ENCODE results near the gene RBM47.

DNA sequence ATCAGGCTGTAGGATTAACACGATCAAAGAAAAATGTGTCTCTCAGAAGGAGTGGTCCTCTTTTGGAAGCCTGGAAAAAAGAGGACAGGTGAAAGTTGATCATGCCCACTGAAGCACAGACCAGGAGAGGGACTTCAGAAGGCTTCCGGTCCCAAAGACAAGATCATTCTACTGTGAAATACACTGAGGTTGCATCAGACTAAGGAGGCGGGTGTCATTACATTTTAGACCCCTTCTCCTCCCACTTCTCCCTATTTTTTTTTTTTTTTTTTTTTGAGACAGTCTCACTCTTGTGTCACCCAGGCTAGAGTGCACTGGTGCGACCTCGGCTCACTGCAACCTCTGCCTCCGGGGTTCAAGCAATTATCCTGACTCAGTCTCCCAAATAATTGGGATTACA is 67.5 kb downstream of the RBM47 start:
- TF ChIP-seq CTCF (conservative IDR thresholded peaks at IDR 0.05 in 1 of 2, IDR thresholded peaks at IDR 0.05 in 1 of 2; ENCODE audit: low read depth in 1 of 2, low read length in 2 of 2) (no peak), EZH2 (IDR thresholded peaks at IDR 0.05; ENCODE audit: low read length, missing control alignments) (no peak)
